Loucy (cell line): ENCODE measurements around the gene APPL2.

Experiments
- H2AFZ ChIP-seq: fragments of 200-600 bp; sonication (generic); 2 replicates; pipeline ENCODE4 v1.6.0; 2016; ENCODE audit warnings: antibody characterized with exemption, mild to moderate bottlenecking, low read length, moderate library complexity
- H3F3A ChIP-seq: fragments of 200-600 bp; 2 replicates; pipeline ENCODE4 v1.6.0; 2016; ENCODE audit warnings: antibody characterized with exemption, low read depth, mild to moderate bottlenecking
- H3K27me3 ChIP-seq: fragments of 200-600 bp; sonication (generic); 2 replicates; pipeline ENCODE4 v1.6.1; 2014; ENCODE audit warnings: low read length, mild to moderate bottlenecking; ENCODE audit not compliant: insufficient read depth, poor library complexity, severe bottlenecking
- H3K36me3 ChIP-seq: fragments of 200-600 bp; sonication (generic); 2 replicates; pipeline ENCODE4 v1.6.1; 2016; ENCODE audit warnings: low read length; ENCODE audit not compliant: insufficient read depth
- H3K4me1 ChIP-seq: fragments of 200-600 bp; sonication (generic); 2 replicates; pipeline ENCODE4 v1.5.1; 2014; ENCODE audit warnings: low read length, mild to moderate bottlenecking; ENCODE audit not compliant: insufficient read depth, poor library complexity, severe bottlenecking
- H3K4me2 ChIP-seq: fragments of 200-600 bp; sonication (generic); 2 replicates; pipeline ENCODE4 v1.6.0; 2014; ENCODE audit warnings: antibody characterized with exemption, low read length, low read depth, mild to moderate bottlenecking; ENCODE audit not compliant: poor library complexity, severe bottlenecking
- H3K4me3 ChIP-seq: fragments of 200-600 bp; sonication (generic); 2 replicates; pipeline ENCODE4 v1.5.1; 2014; ENCODE audit warnings: low read length, mild to moderate bottlenecking, mixed read lengths; ENCODE audit not compliant: poor library complexity, severe bottlenecking
- H3K79me2 ChIP-seq: fragments of 200-600 bp; sonication (generic); 2 replicates; pipeline ENCODE4 v1.6.1; 2014; ENCODE audit warnings: low read length; ENCODE audit not compliant: insufficient read depth
- H3K9ac ChIP-seq: fragments of 200-600 bp; sonication (generic); 2 replicates; pipeline ENCODE4 v1.6.0; 2014; ENCODE audit warnings: mild to moderate bottlenecking, low read depth, low read length, moderate library complexity; ENCODE audit not compliant: poor library complexity, severe bottlenecking
- H3K9me2 ChIP-seq: fragments of 200-600 bp; sonication (generic); replicated peaks from 2 replicates; pipeline ENCODE4 v1.6.1; 2016; ENCODE audit warnings: low read depth, low read length, mixed read lengths
- H3K9me3 ChIP-seq: fragments of 200-600 bp; sonication (generic); 2 replicates; pipeline ENCODE4 v1.6.1; 2014; ENCODE audit warnings: mild to moderate bottlenecking, antibody characterized with exemption, low read length, low read depth; ENCODE audit not compliant: insufficient read depth
- H4K20me1 ChIP-seq: fragments of 200-600 bp; sonication (generic); 2 replicates; pipeline ENCODE4 v1.6.0; 2014; ENCODE audit warnings: antibody characterized with exemption, low read length, mild to moderate bottlenecking; ENCODE audit not compliant: insufficient read depth, poor library complexity, severe bottlenecking
- CTCF ChIP-seq: fragments of 200-600 bp; sonication (generic); conservative IDR thresholded peaks from 2 replicates; pipeline ENCODE4 v1.5.1; 2014; ENCODE audit warnings: mild to moderate bottlenecking, antibody characterized with exemption, low read length
- EZH2phosphoT487 ChIP-seq: fragments of 200-600 bp; IDR thresholded peaks from 2 replicates; pipeline ENCODE4 v1.6.1; 2018; ENCODE audit warnings: antibody characterized with exemption, mild to moderate bottlenecking, moderate library complexity, borderline replicate concordance

Gene APPL2

GRCh38 chr12:105228494-105228893 is 7.5 kb downstream of the APPL2 start:
- H3K36me3 ChIP-seq, result no peaks in the 10 kb centered on the region; the same call in 1 of the 2 replicates
- peaks cover 22% of the 10 kb centered on the region for H3K79me2 ChIP-seq
- no peaks in the 10 kb centered on the region for H3K9me2 ChIP-seq
- H3K9me3 ChIP-seq, result no peaks in the 10 kb centered on the region
- H3K4me1 ChIP-seq, result peaks cover 53% of the 10 kb centered on the region
- TF ChIP-seq EZH2phosphoT487 (no peak), CTCF (no peak)
- no peak overlapping the region for H3K4me2 ChIP-seq
- no peak overlapping the region for H3K4me3 ChIP-seq
- no peak overlapping the region for H3K9ac ChIP-seq
- peaks cover 6% of the 10 kb centered on the region; the same call in 1 of the 2 replicates for H3F3A ChIP-seq
- no peak overlapping the region for H2AFZ ChIP-seq
- no peaks in the 10 kb centered on the region for H4K20me1 ChIP-seq
- H3K27me3 ChIP-seq, result no peaks in the 10 kb centered on the region

GRCh38 chr12:105227879-105228278 is 8.1 kb downstream of the APPL2 start:
- Histone ChIP-seq H3K36me3 (no peaks in the 10 kb centered on the region; the same call in 1 of the 2 replicates), H3K4me1 (peaks cover 47% of the 10 kb centered on the region), H3K79me2 (peaks cover 16% of the 10 kb centered on the region; the same call in 1 of the 2 replicates), H3K9ac (no peak overlapping the region), H3K4me2 (no peak overlapping the region), H3K4me3 (no peak overlapping the region), H3K27me3 (no peaks in the 10 kb centered on the region), H3F3A (peaks cover 6% of the 10 kb centered on the region; the same call in 1 of the 2 replicates), H3K9me2 (no peaks in the 10 kb centered on the region), H2AFZ (no peak overlapping the region), H4K20me1 (no peaks in the 10 kb centered on the region), H3K9me3 (no peaks in the 10 kb centered on the region)
- TF ChIP-seq EZH2phosphoT487 (no peak), CTCF (no peak)

DNA sequence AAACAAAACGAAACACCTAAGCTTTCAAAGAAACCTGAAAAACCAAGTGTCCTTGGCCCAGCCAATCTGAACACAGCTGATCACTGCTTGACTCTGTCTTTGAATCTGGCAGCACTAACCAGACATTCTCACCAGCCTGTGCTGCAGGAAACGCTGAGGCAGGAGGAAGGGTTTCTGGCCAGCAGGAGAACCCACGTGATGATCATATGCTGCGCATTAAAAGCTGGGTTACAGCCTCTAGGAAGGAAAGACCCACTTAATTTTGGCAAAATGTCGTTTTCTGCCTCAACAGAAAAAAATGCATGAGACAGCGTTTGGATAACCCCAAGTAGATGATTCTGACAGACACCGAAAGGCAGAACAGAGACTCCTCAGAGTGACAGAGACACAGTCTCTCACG is 9.8 kb downstream of the APPL2 start:
- no peaks in the 10 kb centered on the region for H3K9me2 ChIP-seq
- peak overlapping the region; percentile 14; the same call in 1 of the 2 replicates for H2AFZ ChIP-seq
- TF ChIP-seq CTCF, result no peak
- no peak for TF ChIP-seq EZH2phosphoT487
- no peaks in the 10 kb centered on the region for H4K20me1 ChIP-seq
- H3K27me3 ChIP-seq, result no peaks in the 10 kb centered on the region
- H3F3A ChIP-seq, result peaks cover 6% of the 10 kb centered on the region; the same call in 1 of the 2 replicates
- H3K4me2 ChIP-seq, result peak overlapping the region; percentile 66
- H3K36me3 ChIP-seq, result peaks cover 4% of the 10 kb centered on the region; the same call in 1 of the 2 replicates
- H3K9me3 ChIP-seq, result no peaks in the 10 kb centered on the region
- H3K9ac ChIP-seq, result peak overlapping the region; percentile 27
- H3K4me1 ChIP-seq, result peaks cover 33% of the 10 kb centered on the region
- H3K79me2 ChIP-seq, result 0 out of 2 replicates have a peak, but pooled peaks cover 2% of the 10 kb centered on the region
- peak overlapping the region; percentile 46 for H3K4me3 ChIP-seq
